Heart left ventricle (tissue), 13 donors: ENCODE measurements around the gene MAML2.

ENCODE experiments used
- CTCF ChIP-seq, 12 donors: fragments of 200-600 bp; sonication (generic) in 4 of 12; IDR thresholded peaks; one replicate each; pipeline versions ENCODE4 v1.5.0 to v1.8.0; 2018 to 2022; ENCODE audit warnings: antibody characterized with exemption in 12 of 12, mild to moderate bottlenecking in 5 of 12
- POLR2A ChIP-seq, 2 donors: fragments of 450-650 bp; IDR thresholded peaks; one replicate each; pipeline ENCODE4 v1.6.1; 2017; ENCODE audit warnings: antibody characterized with exemption in 2 of 2, mild to moderate bottlenecking in 2 of 2, moderate library complexity in 2 of 2
- donor health status: ischemic (EF 13 %, LVEDD 7.1; RV severe dilation, severe dysfunction).
- donor health status: DM: no; HTN: yes; CAD: no.
- donor health status: DM: no; HTN: no; CAD: no.
- donor health status: ischemic (EF 25% LVEDD 6.9; RV normal size, moderate dysfunction).
- donor health status: ischemic (EF 25% LVEDD 5.7; RV mildly dilated, moderate dysfunction).
- donor health status: ischemic (EF 35%, LVEDD 5.7; RV mildly dilated, moderate dysfunction).
- donor health status: nonischemic (EF 11% LVEDD 7.7; RV severe dilation, severe dysfunction).
- donor health status: DM: yes; HTN: yes; CAD: no.
- donor health status: PGD.
- donor health status: ischemic (EF 29% LVEDD 5.4; RV normal size, mild dysfunction).
- donor health status: nonischemic (EF 23%, LVEDD 6.1; RV moderate dilation, normal function).

DNA sequence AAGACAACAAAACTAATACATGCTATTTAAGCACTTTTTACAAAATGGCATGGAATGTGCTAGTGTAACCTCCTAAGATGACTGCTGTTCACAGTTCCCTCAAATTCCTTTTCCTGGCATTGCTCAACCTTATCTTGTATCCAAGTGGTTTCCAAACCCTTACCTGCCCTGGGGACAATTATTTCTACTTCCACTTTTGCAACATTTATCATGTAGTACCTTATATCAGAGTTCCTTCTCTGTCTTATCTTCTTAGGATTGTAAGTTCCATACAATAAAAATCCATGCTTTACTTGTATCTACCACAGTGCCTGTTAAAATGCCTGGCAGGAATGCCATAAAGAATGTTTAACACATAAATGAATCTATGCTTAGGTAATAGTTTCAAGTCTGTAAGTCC is 309.9 kb downstream of the MAML2 start:
- TF ChIP-seq CTCF (IDR thresholded peaks at IDR 0.05) (no peak), POLR2A (IDR thresholded peaks at IDR 0.05) (no peak)
